AG04449 (cell line): ENCODE measurements around the gene SLC13A3.

Source experiments
- CTCF ChIA-PET: fragments of 350-600 bp; formaldehyde crosslinking; extraction: SDS; loops from one replicate; lab custom pipeline; 2021; ENCODE audit warnings: antibody characterized with exemption; lab: Yijun Ruan, JAX
- POLR2A ChIA-PET: fragments of 400-600, 350-600 bp; formaldehyde crosslinking; extraction: SDS; loops from one replicate; lab custom pipeline; 2020; ENCODE audit warnings: antibody characterized with exemption, inconsistent platforms; lab: Yijun Ruan, JAX
- DNase-seq: peaks from one replicate; pipeline ENCODE4 v3.0.0-alpha.2; 2010; ENCODE audit warnings: low read depth, low spot score
- H3K4me3 ChIP-seq: 2 replicates; pipeline ENCODE4 v1.5.1; 2011; ENCODE audit warnings: low read depth, mild to moderate bottlenecking, control low read depth, low read length
- TF ChIP-seq, protein P1 (sequence below): IDR thresholded peaks from one replicate; pipeline ENCODE4 v1.5.1; 2011; ENCODE audit warnings: mild to moderate bottlenecking, moderate library complexity, low read length, control low read depth, inconsistent platforms; ENCODE audit not compliant: insufficient read depth; ENCODE audit errors: missing control alignments

Gene SLC13A3

DNA sequence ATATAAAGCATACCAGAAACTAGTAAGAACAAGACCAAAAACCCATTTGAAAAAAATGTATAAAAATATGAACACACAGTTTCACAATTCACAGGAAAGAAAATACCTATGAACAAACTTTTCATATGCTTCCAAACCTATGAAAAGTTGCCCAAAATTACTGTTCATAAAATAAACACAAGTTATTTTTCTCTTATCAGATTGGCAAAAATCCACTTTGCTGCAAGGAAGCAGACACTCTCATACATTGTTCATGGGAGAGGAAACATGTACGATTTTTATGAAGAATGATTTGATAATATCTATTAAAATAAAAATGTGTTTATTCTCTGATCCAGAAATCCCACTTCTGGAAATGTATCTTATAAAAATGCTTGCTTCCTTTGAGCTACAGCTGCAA is 60.8 kb downstream of the SLC13A3 start:
- ChIA-PET POLR2A (no interaction called here), CTCF (no interaction called here)
- TF ChIP-seq, protein P1, sequence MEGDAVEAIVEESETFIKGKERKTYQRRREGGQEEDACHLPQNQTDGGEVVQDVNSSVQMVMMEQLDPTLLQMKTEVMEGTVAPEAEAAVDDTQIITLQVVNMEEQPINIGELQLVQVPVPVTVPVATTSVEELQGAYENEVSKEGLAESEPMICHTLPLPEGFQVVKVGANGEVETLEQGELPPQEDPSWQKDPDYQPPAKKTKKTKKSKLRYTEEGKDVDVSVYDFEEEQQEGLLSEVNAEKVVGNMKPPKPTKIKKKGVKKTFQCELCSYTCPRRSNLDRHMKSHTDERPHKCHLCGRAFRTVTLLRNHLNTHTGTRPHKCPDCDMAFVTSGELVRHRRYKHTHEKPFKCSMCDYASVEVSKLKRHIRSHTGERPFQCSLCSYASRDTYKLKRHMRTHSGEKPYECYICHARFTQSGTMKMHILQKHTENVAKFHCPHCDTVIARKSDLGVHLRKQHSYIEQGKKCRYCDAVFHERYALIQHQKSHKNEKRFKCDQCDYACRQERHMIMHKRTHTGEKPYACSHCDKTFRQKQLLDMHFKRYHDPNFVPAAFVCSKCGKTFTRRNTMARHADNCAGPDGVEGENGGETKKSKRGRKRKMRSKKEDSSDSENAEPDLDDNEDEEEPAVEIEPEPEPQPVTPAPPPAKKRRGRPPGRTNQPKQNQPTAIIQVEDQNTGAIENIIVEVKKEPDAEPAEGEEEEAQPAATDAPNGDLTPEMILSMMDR, result no peak
- H3K4me3 ChIP-seq, result no peak overlapping the region
- DNase-seq, result no peak

DNA sequence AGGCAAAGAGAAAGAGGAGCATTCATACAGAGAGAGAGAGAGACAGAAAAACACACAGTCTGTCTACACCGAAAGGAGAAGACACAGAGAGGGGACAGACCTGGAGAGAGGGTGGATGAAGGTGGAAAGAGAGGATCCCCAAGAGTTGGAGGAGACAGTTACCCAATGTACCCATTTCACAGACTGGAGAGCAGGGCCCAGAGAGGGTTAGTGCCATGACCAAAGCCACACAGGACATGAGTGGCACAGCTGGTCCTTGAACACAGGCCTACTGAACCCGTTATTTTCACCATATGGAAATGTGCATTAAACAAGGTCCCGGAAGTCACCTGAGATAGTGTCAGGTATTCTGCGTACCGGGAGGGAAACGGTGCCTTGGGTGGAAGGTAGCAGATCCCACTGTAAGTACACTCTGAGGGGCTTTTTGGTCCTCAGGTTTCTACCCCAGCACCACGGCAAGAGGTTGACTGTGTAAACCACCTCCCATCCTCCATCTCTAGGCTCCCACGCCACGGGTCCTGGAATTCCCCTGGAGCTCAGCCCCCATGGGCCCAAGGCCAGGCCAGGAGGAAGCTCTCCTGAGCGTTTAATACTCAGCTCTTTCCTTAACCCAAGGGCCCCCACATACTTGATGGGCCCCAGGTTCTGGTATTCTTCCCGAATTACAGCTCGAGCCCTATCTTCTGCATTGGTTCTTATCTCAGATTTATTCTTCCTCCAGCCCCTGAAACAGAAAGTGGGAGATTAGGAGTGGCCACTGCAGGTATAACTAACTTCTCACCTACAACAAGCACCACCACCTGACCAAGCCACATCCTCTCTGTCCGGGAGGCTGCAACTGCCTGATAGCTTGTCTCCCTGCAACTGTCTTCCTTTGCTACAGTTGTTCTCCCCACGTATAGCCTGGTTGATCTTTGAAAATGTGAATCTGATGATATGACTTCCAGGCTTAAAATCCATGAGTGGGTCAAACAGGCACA is 62.4 kb downstream of the SLC13A3 start:
- ChIA-PET POLR2A (no interaction called here), CTCF (no interaction called here)
- H3K4me3 ChIP-seq, result no peak overlapping the region
- no peak for DNase-seq
- TF ChIP-seq, protein P1, result no peak

DNA sequence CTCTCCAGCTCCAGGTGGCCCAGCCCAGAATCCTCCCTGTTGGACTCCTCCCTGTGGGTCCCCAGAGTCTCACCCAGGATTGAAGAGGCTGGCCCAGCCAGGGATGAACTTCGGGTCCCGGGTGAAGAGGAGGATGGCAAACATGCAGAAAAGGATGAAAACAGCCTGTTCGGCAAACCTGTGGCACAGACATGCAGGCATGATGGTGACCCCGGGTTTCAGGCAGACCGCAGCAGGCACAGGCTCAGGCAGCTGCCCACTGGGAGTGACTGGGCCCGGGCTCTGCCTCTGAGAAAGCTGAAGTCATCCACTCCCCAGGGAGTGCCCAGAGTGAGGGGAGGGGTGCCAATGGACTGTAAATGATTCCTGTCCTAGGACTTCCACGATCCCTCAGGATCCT is 63.3 kb downstream of the SLC13A3 start:
- ChIA-PET CTCF (no interaction called here), POLR2A (no interaction called here)
- TF ChIP-seq, protein P1, result no peak
- no peak overlapping the region for H3K4me3 ChIP-seq
- DNase-seq, result no peak

DNA sequence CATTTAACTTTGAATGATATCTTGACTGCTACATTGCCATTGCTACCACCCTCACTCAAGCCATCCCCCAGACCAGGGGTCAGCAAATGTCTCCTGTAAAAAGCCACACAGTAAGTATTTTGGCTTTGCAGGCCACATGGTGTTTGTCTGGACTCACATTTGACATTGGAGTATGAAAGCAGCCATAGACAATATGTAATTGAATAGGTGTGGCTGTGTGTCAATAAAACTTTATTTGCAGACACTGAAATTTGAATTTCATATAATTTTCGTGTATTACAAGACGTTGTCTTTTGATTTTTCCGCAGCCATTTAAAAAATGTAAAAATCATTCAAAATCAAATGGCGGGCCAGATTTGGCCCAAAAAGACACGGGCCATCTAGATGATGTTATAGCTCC is 64.5 kb downstream of the SLC13A3 start:
- H3K4me3 ChIP-seq, result no peak overlapping the region
- POLR2A ChIA-PET, result no interaction called here
- CTCF ChIA-PET, result interaction anchor here (2.0 kb wide), 1 partner anchor 24 kb away, joined by 7 read pairs; no protein-coding TSS in a partner anchor
- TF ChIP-seq, protein P1, result no peak
- no peak for DNase-seq

DNA sequence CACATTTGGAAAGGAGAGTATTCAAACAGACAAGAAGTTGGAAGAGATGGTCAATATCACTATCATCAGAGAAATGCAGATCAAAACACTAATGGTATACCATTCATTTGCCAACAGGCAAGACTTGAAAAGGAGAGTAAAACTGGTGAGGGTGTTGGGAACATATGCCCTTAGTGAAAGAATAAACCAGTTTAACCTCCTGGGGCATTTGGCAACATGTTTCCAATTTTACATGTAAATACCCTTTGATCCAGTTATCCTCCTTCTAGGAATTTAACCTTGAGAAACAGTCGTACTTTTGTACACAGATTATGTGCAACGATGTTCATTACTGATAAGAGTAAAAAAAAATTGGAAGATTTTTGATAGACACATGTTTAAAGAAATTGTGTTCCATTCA is 66.8 kb downstream of the SLC13A3 start:
- POLR2A ChIA-PET, result no interaction called here
- CTCF ChIA-PET, result no interaction called here
- H3K4me3 ChIP-seq, result no peak overlapping the region
- TF ChIP-seq, protein P1, result no peak
- no peak for DNase-seq

DNA sequence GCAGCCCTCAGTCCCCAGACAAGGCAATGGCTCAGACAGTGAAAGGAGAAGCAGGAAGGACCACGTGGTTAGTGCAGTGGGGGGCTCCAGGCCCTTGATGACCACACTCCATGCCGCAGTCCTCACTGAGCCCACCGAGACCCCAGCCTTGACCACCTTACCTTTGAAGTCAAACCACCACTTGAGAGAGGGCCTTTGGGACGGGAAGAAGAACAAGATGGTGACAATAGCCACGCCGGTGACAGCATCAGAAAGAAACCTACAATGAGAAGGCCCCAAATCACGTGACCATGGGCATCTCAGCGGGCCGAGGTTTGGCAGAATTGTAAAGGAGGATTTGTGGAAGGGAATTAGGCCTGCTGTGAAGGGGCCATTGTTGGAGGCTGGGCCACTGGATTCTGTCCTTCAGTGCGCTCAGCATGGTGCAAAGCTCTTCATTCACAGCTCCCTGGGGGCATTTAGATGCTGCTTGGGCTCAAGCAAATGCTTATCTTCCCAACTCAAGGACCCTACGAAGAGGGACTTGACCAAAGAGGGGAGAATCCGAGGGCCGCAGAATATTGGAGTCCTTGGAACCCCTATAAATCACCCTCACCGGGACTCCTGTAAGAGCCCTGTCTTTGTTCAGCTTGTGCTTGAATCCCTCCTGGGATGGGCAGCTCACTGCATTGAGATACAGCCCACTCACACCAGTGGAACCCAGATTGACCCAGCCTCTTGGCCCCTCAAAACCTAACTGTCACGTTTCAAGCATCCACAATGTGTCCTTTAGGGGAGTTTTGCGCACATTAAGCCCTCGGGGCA is 67.6 kb downstream of the SLC13A3 start:
- ChIA-PET POLR2A (no interaction called here), CTCF (no interaction called here)
- DNase-seq, result no peak
- no peak overlapping the region for H3K4me3 ChIP-seq
- TF ChIP-seq, protein P1, result no peak
